Stromal cell of bone marrow (primary cell): ENCODE results near the gene ARHGEF10L.
A peak's percentile ranks its signal among the peaks of the same experiment; 100 is the strongest.

Source experiments
- DNase-seq: peaks from one replicate; pipeline ENCODE4 v3.0.0-alpha.2; 2012; ENCODE audit warnings: low read depth

Gene ARHGEF10L

GRCh38 chr1:17674726-17675500 is 135.4 kb downstream of the ARHGEF10L start:
- DNase-seq = no peak

GRCh38 chr1:17675744-17676143 is 136.2 kb downstream of the ARHGEF10L start:
- DNase-seq = no peak

GRCh38 chr1:17676387-17677060 is 137.0 kb downstream of the ARHGEF10L start:
- DNase-seq = no peak

GRCh38 chr1:17678011-17678410 is 138.5 kb downstream of the ARHGEF10L start:
- no peak for DNase-seq

- DNase-seq = no peak
These were observed 140.4 kb downstream of the ARHGEF10L start for GRCh38 chr1:17679856-17680255.

GRCh38 chr1:17680308-17680707 is 140.8 kb downstream of the ARHGEF10L start:
- DNase-seq = no peak

- DNase-seq = no peak
These were observed 142.9 kb downstream of the ARHGEF10L start for GRCh38 chr1:17682400-17682799.

- DNase-seq = no peak
These were observed 144.1 kb downstream of the ARHGEF10L start for GRCh38 chr1:17683598-17683997.

- no peak for DNase-seq
These were observed 145.3 kb downstream of the ARHGEF10L start for GRCh38 chr1:17684810-17685209.

- no peak for DNase-seq
These were observed 146.8 kb downstream of the ARHGEF10L start for GRCh38 chr1:17686258-17686657.

GRCh38 chr1:17687145-17687544 is 147.6 kb downstream of the ARHGEF10L start:
- DNase-seq = peak; percentile 9

- no peak for DNase-seq
These were observed 148.8 kb downstream of the ARHGEF10L start for GRCh38 chr1:17688217-17688810.

- DNase-seq = no peak
These were observed 149.5 kb downstream of the ARHGEF10L start for GRCh38 chr1:17689011-17689410.

GRCh38 chr1:17690906-17691634 is 151.6 kb downstream of the ARHGEF10L start:
- DNase-seq = no peak

GRCh38 chr1:17692645-17693044 is 153.1 kb downstream of the ARHGEF10L start:
- no peak for DNase-seq

- DNase-seq = peak; percentile 25
These were observed 157.2 kb downstream of the ARHGEF10L start for GRCh38 chr1:17696417-17697301.

- no peak for DNase-seq
These were observed 158.0 kb downstream of the ARHGEF10L start for GRCh38 chr1:17697458-17697857.

GRCh38 chr1:17699581-17699980 is 160.1 kb downstream of the ARHGEF10L start:
- no peak for DNase-seq

GRCh38 chr1:17700945-17701810 is 161.7 kb downstream of the ARHGEF10L start:
- no peak for DNase-seq

GRCh38 chr1:17704176-17704575 is 164.7 kb downstream of the ARHGEF10L start:
- DNase-seq = no peak
